Caco-2 (cell line): Measurements from ENCODE around the gene ABCB11. TPM values are rescaled to one million over a fixed set of nuclear protein-coding genes. Genes with fewer than 3 reads are reported as not detected.
A peak's percentile ranks its signal among the peaks of the same experiment; 100 is the strongest.

ENCODE experiments used
- BruUV-seq: library from RNA; stranded (reverse); fragments of 400-500 nt; replicated peaks from 2 replicates; lab custom pipeline; 2021; lab: Mats Ljungman, UMichigan
- CTCF ChIA-PET: fragments of 300-600 bp; sonication (Branson Sonifier 250); formaldehyde crosslinking; loops from one replicate; lab custom pipeline; 2022; ENCODE audit warnings: antibody characterized with exemption; lab: Charles Lee
- POLR2A ChIA-PET: fragments of 300-600 bp; sonication (Branson Sonifier 250); formaldehyde crosslinking; loops from one replicate; lab custom pipeline; 2022; ENCODE audit warnings: antibody characterized with exemption; lab: Charles Lee
- DNase-seq, 2 experiments: peaks; one replicate each; pipeline versions ENCODE4 v3.0.0 to v3.0.0-alpha.2; 2020 to 2022
- H3K27me3 ChIP-seq: replicated peaks from 2 replicates; pipeline ENCODE4 v1.6.0; 2011; ENCODE audit warnings: low read length; ENCODE audit not compliant: control insufficient read depth, insufficient read depth
- H3K36me3 ChIP-seq: 2 replicates; pipeline ENCODE4 v1.5.1; 2011; ENCODE audit warnings: low read length; ENCODE audit not compliant: control insufficient read depth, insufficient read depth
- H3K4me1 ChIP-seq: fragments of 250-450 bp; sonication (Bioruptor Pico); 2 replicates; pipeline ENCODE4 v1.5.1; 2020; ENCODE audit warnings: mild to moderate bottlenecking
- H3K4me3 ChIP-seq: 2 replicates; pipeline ENCODE4 v1.5.1; 2011; ENCODE audit warnings: low read depth, mild to moderate bottlenecking, control low read depth, low read length
- H3K9me3 ChIP-seq: fragments of 250-450 bp; sonication (Bioruptor Pico); 2 replicates; pipeline ENCODE4 v1.5.1; 2020; ENCODE audit warnings: mild to moderate bottlenecking, moderate library complexity
- H3K27ac Mint-ChIP-seq: one replicate; pipeline ENCODE4 v1.8.0; 2022; ENCODE audit warnings: mixed read lengths; ENCODE audit not compliant: unreplicated experiment
- H3K27me3 Mint-ChIP-seq: one replicate; pipeline ENCODE4 v1.8.0; 2022; ENCODE audit warnings: mixed read lengths; ENCODE audit not compliant: insufficient read depth, unreplicated experiment
- H3K36me3 Mint-ChIP-seq: one replicate; pipeline ENCODE4 v1.8.0; 2022; ENCODE audit warnings: mild to moderate bottlenecking, mixed read lengths; ENCODE audit not compliant: insufficient read depth, unreplicated experiment
- H3K4me1 Mint-ChIP-seq: one replicate; pipeline ENCODE4 v1.8.0; 2022; ENCODE audit warnings: low read depth, mixed read lengths; ENCODE audit not compliant: unreplicated experiment
- H3K4me3 Mint-ChIP-seq: one replicate; pipeline ENCODE4 v1.8.0; 2022; ENCODE audit warnings: mild to moderate bottlenecking, moderate library complexity, mixed read lengths; ENCODE audit not compliant: unreplicated experiment
- H3K9me3 Mint-ChIP-seq: one replicate; pipeline ENCODE4 v1.8.0; 2022; ENCODE audit warnings: mixed read lengths; ENCODE audit not compliant: unreplicated experiment
- CTCF ChIP-seq, 2 experiments: fragments of 200-600 bp in 1 of 2; IDR thresholded peaks; 1 replicate in 1 of 2; 2 replicates in 1 of 2; pipeline versions ENCODE4 v1.5.1 to v1.8.0; 2011 to 2022; ENCODE audit warnings: antibody characterized with exemption in 1 of 2, control low read depth in 1 of 2, inconsistent platforms in 1 of 2, low read depth in 1 of 2, low read length in 1 of 2, mild to moderate bottlenecking in 1 of 2, moderate library complexity in 1 of 2; ENCODE audit not compliant: insufficient read depth in 1 of 2, severe bottlenecking in 1 of 2, unreplicated experiment in 1 of 2
- intact Hi-C: fragments of 100-400 bp; cut with micrococcal nuclease; formaldehyde crosslinking; loops from one replicate; pipeline ENCODE4 v1.10.0; 2022; ENCODE audit not compliant: unreplicated experiment
- total RNA-seq: library from RNA; stranded (reverse); gene quantifications from 2 replicates; pipeline ENCODE4 v1.2.3, GENCODE V29; 2022

ABCB11 gene
- total RNA-seq, 1 experiment from 2014 or later: not detected

- no peaks in the 10 kb centered on the region for H3K9me3 ChIP-seq
- no peak overlapping the region for H3K27ac Mint-ChIP-seq
- H3K9me3 Mint-ChIP-seq: peaks cover 19% of the 10 kb centered on the region
- no peaks in the 10 kb centered on the region; the same call in 1 of the 2 replicates for H3K27me3 ChIP-seq
- ChIA-PET CTCF (no interaction called here), POLR2A (no interaction called here)
- TF ChIP-seq CTCF (IDR thresholded peaks at IDR 0.05; ENCODE audit: insufficient read depth in 1 of 2, low read depth in 1 of 2, low read length in 1 of 2, severe bottlenecking in 1 of 2, unreplicated experiment in 1 of 2): no peak
- H3K4me3 Mint-ChIP-seq: no peak overlapping the region
- no peak overlapping the region for H3K4me3 ChIP-seq
- no peaks in the 10 kb centered on the region for H3K4me1 ChIP-seq
- BruUV-seq: no TSS peak
- no peaks in the 10 kb centered on the region for H3K4me1 Mint-ChIP-seq
- intact Hi-C loops: no loop called here
- no peak for DNase-seq
- no peaks in the 10 kb centered on the region for H3K36me3 ChIP-seq
- peaks cover 11% of the 10 kb centered on the region for H3K27me3 Mint-ChIP-seq
- no peaks in the 10 kb centered on the region for H3K36me3 Mint-ChIP-seq
Observed at GRCh38 chr2:168951871-168952270, 79.3 kb downstream of the ABCB11 start.

DNA sequence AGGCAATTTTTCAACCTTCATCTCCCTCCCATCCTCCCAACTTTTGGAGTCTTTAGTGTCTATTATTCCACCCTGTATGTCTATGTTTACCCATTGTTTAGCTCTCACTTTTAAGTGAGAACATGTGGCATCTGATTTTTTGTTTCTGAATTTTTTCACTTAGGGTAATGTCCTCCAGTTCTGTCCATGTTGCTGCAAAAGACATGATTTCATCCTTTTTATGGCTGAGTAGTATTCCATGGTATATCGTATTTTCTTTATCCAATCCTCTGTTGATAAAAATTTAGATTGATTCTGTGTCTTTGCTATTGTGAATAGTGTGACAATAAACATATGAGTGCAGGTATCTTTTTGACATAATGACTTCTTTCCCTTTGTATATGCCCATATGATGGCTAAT is 81.8 kb downstream of the ABCB11 start:
- Histone ChIP-seq H3K27me3 (no peaks in the 10 kb centered on the region), H3K4me3 (no peak overlapping the region), H3K36me3 (no peaks in the 10 kb centered on the region), H3K9me3 (no peaks in the 10 kb centered on the region), H3K4me1 (no peaks in the 10 kb centered on the region)
- ChIA-PET POLR2A (no interaction called here), CTCF (interaction anchor here (0.5 kb wide), 1 partner anchor 474 kb away, joined by 3 read pairs; no protein-coding TSS in a partner anchor)
- TF ChIP-seq CTCF (IDR thresholded peaks at IDR 0.05; ENCODE audit: insufficient read depth in 1 of 2, low read depth in 1 of 2, low read length in 1 of 2, severe bottlenecking in 1 of 2, unreplicated experiment in 1 of 2): no peak
- Mint-ChIP-seq H3K27me3 (peaks cover 16% of the 10 kb centered on the region), H3K4me1 (no peaks in the 10 kb centered on the region), H3K27ac (no peak overlapping the region), H3K36me3 (no peaks in the 10 kb centered on the region), H3K9me3 (peaks cover 19% of the 10 kb centered on the region), H3K4me3 (no peak overlapping the region)
- intact Hi-C loops: loop anchor here (5.0 kb wide), 1 partner anchor 448 kb away; no protein-coding TSS in a partner anchor
- no TSS peak for BruUV-seq
- no peak for DNase-seq

DNA sequence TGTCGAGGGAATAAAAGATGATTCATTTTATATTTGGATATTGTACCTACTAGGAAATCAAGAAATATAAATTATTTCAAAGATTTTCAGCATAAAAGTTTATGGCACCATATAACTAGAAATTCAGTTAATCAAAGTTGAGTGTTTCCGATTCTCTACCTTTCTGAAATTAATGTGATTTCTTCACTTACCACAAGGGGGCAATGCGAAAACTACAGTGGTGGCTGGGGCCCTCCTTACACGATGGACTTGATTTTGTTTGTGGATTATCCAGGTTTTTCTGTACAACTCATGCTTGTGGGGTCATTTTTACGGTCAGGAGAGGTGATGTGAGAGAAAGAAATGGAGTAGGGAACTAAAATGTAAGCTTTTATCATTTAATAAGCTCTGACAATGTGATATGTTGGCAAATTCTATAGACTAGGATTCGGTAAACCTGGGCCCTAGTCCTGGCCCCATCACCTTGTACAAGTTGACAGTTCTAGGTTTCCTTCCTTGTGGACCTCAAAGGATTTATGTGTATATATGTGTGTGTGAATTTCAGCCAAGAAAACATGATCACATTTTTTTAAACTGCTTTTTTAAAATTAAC is 82.4 kb downstream of the ABCB11 start:
- ChIA-PET CTCF (no interaction called here), POLR2A (no interaction called here)
- peak in 1 of 2 experiments; percentile 24 for DNase-seq

More for the DNA sequence above, 82.4 kb downstream of the ABCB11 start:
- Histone ChIP-seq H3K4me1 (no peaks in the 10 kb centered on the region), H3K9me3 (no peaks in the 10 kb centered on the region), H3K36me3 (no peaks in the 10 kb centered on the region), H3K27me3 (no peaks in the 10 kb centered on the region), H3K4me3 (no peak overlapping the region)
- Mint-ChIP-seq H3K4me1 (no peaks in the 10 kb centered on the region), H3K27me3 (peaks cover 16% of the 10 kb centered on the region), H3K27ac (no peak overlapping the region), H3K4me3 (no peak overlapping the region), H3K9me3 (peaks cover 19% of the 10 kb centered on the region), H3K36me3 (no peaks in the 10 kb centered on the region)
- intact Hi-C loops: loop anchor here (5.0 kb wide), 1 partner anchor 449 kb away; no protein-coding TSS in a partner anchor
- TF ChIP-seq CTCF (IDR thresholded peaks at IDR 0.05; ENCODE audit: insufficient read depth in 1 of 2, low read depth in 1 of 2, low read length in 1 of 2, severe bottlenecking in 1 of 2, unreplicated experiment in 1 of 2): peak; percentile 49
- no TSS peak for BruUV-seq
